Right lobe of liver (tissue), 4 donors: ENCODE measurements around the gene IGF2BP3.

Source experiments
- CTCF ChIP-seq, 4 donors: fragments of 200-600 bp in 3 of 4; fragments of 450-650 bp in 1 of 4; IDR thresholded peaks; one replicate each; pipeline versions ENCODE4 v1.5.1 to v1.8.0; 2016 to 2022; ENCODE audit warnings: antibody characterized with exemption in 4 of 4, mild to moderate bottlenecking in 2 of 4
- POLR2A ChIP-seq: fragments of 450-650 bp; IDR thresholded peaks from one replicate; pipeline ENCODE4 v1.6.1; 2017; ENCODE audit warnings: antibody characterized with exemption, mild to moderate bottlenecking
- donor health status: DM: no; HTN: no; CAD: no.
- donor health status: DM: no; HTN: no; CAD: no.
- donor health status: DM: no; HTN: yes; CAD: no.

DNA sequence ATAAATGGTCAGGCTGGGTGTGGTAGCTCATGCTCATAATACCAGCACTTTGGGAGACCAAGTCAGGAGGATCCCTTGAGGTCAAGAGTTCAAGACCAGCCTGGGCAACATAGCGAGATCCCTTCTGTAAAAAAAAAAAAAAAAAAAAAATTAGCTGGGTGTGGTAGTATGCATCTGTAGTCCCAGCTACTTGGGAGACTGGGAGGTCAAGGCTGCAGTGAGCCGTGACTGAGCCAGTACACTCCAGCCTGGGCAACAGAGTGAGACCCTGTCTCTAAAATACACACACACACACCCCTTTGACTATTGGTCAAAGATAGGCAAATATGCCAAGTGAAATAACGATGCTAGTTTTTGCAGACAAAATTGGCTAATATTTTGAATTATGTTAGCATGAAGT is 80.6 kb downstream of the IGF2BP3 start:
- TF ChIP-seq CTCF (IDR thresholded peaks at IDR 0.05): no peak
- no peak for TF ChIP-seq POLR2A
